ENCODE data around the gene PARP14.
"Not testable (repeated sequence)": the region's sequence is repeated elsewhere in the genome, so short reads cannot be mapped to it uniquely, and the experiment has no call there.

The PARP14 gene

DNA sequence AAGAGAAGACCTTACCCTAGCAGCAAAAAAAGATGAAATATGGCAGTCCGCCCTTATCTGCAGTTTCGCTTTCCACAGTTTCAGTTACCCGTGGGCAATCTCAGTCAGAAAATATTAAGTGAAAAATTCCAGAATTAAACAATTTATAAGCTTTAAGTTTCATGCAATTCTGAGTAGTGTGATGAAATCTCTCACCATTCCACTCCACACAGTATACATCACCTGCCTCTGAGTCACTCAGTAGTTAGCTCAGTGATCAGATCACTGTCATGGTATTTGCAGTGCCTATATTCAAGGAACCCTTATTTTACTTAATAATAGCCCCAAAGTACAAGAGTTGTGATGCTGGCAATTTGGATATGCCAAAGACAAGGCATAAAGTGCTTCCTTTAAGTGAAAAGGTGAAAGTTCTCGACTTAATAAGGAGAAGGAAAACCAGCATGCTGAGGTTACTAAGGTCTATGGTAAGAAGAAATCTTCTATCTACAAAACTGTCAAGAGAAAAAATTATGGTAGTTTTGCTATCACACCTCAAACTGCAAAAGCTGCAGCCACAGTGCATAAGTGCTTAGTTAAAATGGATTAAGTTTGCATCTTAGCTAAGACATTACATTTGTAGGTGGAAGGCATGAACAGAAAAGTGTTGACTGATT, 64.9 kb downstream of the PARP14 start:
- no peak overlapping the region for H2AFZ ChIP-seq (ENCODE audit: low read depth, low read length)
- H3K27me3 ChIP-seq (ENCODE audit: insufficient read depth, low read length), result no peaks in the 10 kb centered on the region
- no peak overlapping the region for H3K4me3 ChIP-seq (ENCODE audit: low read length)
- H3K4me1 ChIP-seq (ENCODE audit: insufficient read depth, low read length), result no peaks in the 10 kb centered on the region
- H3K36me3 ChIP-seq (ENCODE audit: insufficient read depth, low read length), result peaks cover 4% of the 10 kb centered on the region
- peaks cover 3% of the 10 kb centered on the region for H3K9me3 ChIP-seq (ENCODE audit: low read length)

DNA sequence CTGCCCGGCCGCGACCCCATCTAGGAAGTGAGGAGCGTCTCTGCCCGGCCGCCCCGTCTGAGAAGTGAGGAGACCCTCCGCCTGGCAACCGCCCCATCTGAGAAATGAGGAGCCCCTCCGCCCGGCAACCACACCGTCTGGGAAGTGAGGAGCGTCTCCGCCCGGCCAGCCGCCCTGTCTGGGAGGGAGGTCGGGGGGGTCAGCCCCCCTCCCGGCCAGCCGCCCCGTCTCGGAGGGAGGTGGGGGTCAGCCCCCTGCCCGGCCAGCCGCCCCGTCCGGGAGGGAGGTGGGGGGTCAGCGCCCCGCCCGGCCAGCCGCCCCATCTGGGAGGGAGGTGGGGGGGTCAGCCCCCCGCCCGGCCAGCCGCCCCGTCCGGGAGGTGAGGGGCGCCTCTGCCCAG, 66.7 kb downstream of the PARP14 start:
- not testable (repeated sequence) for H3K27me3 ChIP-seq (ENCODE audit: insufficient read depth, low read length); H3K36me3 ChIP-seq (ENCODE audit: insufficient read depth, low read length); H2AFZ ChIP-seq (ENCODE audit: low read depth, low read length); H3K4me1 ChIP-seq (ENCODE audit: insufficient read depth, low read length); H3K9me3 ChIP-seq (ENCODE audit: low read length); H3K4me3 ChIP-seq (ENCODE audit: low read length)

DNA sequence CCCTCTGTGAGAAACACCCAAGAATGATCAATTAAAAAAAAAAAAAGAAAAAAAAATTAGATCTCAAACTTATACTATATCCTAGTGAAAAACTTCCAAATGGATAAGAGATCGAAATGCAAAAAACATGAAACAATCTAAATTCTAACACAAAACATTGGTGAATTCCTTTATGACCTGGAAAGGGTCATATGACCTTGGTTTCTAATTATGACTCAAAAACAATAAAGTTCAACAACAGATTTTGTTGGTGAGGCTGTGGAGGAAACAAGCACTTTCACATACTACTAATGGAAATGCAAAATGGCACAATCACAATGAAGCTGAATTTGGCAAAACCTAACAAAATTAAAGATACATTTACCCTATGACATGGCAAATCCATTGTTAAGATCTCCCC, 67.7 kb downstream of the PARP14 start:
- no peaks in the 10 kb centered on the region for H3K27me3 ChIP-seq (ENCODE audit: insufficient read depth, low read length)
- H3K36me3 ChIP-seq (ENCODE audit: insufficient read depth, low read length), result peaks cover 10% of the 10 kb centered on the region
- H3K4me3 ChIP-seq (ENCODE audit: low read length), result no peak overlapping the region
- no peaks in the 10 kb centered on the region for H3K9me3 ChIP-seq (ENCODE audit: low read length)
- H3K4me1 ChIP-seq (ENCODE audit: insufficient read depth, low read length), result no peaks in the 10 kb centered on the region
- no peak overlapping the region for H2AFZ ChIP-seq (ENCODE audit: low read depth, low read length)

DNA sequence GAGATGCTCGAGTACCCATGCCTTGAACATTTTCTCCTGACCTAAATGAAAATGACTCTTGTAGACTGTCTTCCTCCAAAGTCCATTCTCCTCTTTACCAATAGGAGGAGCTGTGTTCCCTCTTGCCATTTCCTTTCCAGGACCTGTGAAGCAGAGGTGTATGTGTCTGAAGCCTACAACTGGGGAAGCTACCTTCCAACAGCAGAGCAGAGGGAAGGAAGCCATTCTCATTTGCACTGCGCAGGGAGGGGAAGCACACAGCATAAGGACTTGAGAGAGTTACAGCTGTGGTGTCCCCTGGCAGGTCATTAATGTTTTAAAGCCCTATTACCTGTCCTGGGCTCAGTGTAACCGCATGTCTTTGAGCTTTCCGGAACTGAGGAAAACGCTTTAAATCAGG, 74.3 kb downstream of the PARP14 start:
- no peak overlapping the region for H3K4me3 ChIP-seq (ENCODE audit: low read length)
- H3K36me3 ChIP-seq (ENCODE audit: insufficient read depth, low read length), result peaks cover 23% of the 10 kb centered on the region
- no peaks in the 10 kb centered on the region for H3K9me3 ChIP-seq (ENCODE audit: low read length)
- no peak overlapping the region for H2AFZ ChIP-seq (ENCODE audit: low read depth, low read length)
- H3K27me3 ChIP-seq (ENCODE audit: insufficient read depth, low read length), result no peaks in the 10 kb centered on the region
- no peaks in the 10 kb centered on the region for H3K4me1 ChIP-seq (ENCODE audit: insufficient read depth, low read length)

DNA sequence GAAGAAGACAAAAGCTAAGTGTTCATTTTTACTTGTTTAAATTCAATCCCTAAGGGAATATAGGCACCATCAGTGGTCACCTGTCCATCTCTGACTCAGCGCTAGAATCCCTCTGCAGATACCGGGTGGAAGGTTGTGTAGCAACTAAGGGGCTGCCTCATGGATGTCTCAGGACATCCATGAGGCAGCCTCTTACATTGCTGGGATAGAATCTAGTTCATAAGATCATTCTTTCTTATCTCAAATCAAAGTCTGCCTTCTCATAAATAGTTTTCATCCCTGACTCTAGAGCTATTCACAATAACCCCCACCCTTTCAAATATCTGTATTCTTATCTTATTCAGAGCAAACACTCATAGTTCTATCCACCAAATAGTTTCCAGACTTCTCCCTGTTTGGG, 74.9 kb downstream of the PARP14 start:
- no peak overlapping the region for H2AFZ ChIP-seq (ENCODE audit: low read depth, low read length)
- H3K4me3 ChIP-seq (ENCODE audit: low read length), result no peak overlapping the region
- no peaks in the 10 kb centered on the region for H3K27me3 ChIP-seq (ENCODE audit: insufficient read depth, low read length)
- H3K4me1 ChIP-seq (ENCODE audit: insufficient read depth, low read length), result no peaks in the 10 kb centered on the region
- H3K36me3 ChIP-seq (ENCODE audit: insufficient read depth, low read length), result peaks cover 23% of the 10 kb centered on the region
- no peaks in the 10 kb centered on the region for H3K9me3 ChIP-seq (ENCODE audit: low read length)

DNA sequence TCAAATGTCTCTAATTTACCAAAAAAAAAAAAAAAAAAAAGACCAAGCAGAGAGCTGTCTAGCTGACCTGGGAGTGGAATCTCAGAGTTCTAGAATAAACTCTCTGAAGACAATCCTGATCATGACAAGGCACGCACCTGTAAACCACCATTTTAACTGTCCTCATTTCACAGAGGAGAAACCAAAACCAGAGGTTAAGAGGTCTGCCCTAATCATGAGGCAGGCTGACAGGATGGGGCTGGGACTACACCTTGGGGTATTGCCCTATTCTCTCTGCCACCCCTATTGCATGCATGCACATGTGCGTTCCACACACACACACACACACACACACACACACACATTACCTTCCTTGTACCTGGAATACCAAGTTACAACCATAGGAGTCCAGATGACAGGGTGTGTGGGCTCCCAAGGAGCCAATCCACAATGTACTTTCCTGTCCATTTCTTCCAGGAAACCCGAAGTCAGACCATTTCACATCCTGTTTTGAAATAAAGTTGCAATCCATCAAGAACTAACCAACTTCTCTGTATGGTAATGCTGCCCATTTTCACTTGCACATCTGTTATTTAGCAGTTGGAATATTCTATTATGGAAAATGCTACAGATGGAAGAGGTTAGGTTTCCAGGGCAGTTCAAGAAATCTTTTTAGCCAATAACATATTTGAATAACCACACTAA, 78.4 kb downstream of the PARP14 start:
- Histone ChIP-seq H2AFZ (ENCODE audit: low read depth, low read length) (no peak overlapping the region), H3K27me3 (ENCODE audit: insufficient read depth, low read length) (no peaks in the 10 kb centered on the region), H3K36me3 (ENCODE audit: insufficient read depth, low read length) (peaks cover 11% of the 10 kb centered on the region), H3K4me3 (ENCODE audit: low read length) (no peak overlapping the region), H3K4me1 (ENCODE audit: insufficient read depth, low read length) (no peaks in the 10 kb centered on the region), H3K9me3 (ENCODE audit: low read length) (no peaks in the 10 kb centered on the region)

DNA sequence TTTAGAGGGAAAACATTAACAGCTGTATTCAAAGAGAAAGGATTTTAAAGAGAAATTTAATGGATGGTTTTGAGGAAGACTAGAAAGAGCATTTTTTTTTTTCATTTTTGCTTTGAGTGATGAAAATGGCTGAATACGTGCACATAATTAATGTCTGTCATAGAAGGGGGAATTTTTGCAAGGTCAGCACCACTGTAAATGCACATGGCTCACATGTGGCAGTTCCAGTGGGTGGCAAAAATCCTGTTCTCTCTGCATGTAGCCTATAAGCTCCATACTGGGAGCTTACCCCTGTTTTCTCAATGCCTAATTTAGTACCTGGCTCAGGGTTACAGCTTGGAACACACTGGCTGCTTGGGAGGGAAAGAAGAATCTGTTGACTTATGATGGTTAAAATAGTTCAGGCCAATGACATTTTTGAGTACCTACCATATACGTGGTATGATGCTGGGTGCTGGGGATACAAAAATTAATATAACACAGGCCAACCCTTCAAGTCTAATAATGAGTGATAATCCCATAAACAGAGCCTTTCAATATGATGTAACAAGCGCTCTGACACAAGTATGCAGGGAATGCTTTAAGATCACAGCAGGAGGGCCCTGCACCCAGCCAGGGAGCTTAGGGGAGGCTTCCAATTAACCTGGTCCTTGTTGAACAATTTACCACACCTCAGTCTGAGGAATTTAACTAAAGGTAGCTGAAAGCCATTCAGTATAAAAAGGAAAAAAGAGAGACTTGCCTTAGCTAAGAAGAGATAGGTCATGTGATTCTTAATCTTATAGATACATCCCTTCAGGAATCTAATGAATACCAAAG, 80.0 kb downstream of the PARP14 start:
- Histone ChIP-seq H3K4me1 (ENCODE audit: insufficient read depth, low read length) (no peaks in the 10 kb centered on the region), H3K36me3 (ENCODE audit: insufficient read depth, low read length) (no peaks in the 10 kb centered on the region), H2AFZ (ENCODE audit: low read depth, low read length) (no peak overlapping the region), H3K27me3 (ENCODE audit: insufficient read depth, low read length) (no peaks in the 10 kb centered on the region), H3K4me3 (ENCODE audit: low read length) (no peak overlapping the region), H3K9me3 (ENCODE audit: low read length) (no peaks in the 10 kb centered on the region)

DNA sequence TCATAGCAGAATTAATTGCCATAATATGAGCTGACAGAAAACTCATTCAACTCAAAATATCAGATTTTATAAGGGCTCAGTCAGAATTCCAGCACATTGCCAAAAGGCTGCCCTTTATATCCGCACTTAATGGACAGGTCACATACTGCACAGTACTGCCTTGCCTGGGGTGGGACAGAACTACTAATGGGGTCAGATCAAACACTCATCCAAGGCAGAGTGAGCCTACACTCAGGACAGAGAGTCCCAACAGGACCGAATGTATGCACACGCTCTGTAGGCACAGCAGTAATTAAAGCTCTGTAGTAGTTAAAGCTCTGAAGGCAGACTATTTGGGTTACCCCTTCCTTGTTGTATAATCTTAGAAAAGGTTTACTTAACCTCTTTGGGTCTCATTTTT, 85.8 kb downstream of the PARP14 start:
- H3K4me1 ChIP-seq (ENCODE audit: insufficient read depth, low read length), result no peaks in the 10 kb centered on the region
- H3K27me3 ChIP-seq (ENCODE audit: insufficient read depth, low read length), result no peaks in the 10 kb centered on the region
- no peak overlapping the region for H2AFZ ChIP-seq (ENCODE audit: low read depth, low read length)
- H3K9me3 ChIP-seq (ENCODE audit: low read length), result no peaks in the 10 kb centered on the region
- peaks cover 8% of the 10 kb centered on the region for H3K36me3 ChIP-seq (ENCODE audit: insufficient read depth, low read length)
- no peak overlapping the region for H3K4me3 ChIP-seq (ENCODE audit: low read length)

DNA sequence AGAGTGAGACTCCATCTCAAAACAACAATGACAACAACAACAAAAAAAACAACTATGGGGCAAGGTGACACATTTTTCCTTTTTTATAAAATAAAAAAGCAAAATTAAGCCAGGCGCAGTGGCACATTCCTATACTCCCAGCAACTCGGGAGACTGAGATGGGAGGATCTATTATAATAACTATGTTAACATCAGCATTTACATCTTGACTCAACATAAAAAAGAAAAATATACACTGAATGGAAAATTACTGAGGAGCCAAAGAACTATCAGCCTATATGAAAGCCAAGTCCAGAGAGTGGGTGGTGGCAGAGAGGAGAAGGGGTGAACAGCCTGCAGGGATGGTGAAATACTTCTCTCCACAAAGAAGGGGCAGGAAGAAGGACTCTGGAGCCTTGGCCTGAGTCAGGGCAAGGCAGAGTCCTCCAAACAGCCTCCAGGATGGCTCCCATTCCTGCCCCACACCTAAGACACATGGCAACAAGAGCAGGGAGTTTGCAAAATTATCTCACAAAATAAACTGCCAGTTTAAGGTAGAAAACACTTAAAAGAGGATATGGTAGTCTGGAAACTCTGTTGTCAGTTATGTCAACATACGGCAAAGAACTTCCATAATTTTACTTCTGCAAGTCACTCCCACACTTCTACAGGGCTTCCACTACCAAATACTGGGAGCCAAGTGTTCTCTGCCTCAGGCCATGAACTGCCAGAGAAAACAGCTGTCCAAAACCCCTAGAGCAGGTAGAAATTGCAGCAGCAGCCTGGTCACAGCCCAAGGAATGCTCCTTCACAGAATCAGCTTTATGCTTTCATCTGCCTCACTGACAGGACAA, 87.1 kb downstream of the PARP14 start:
- Histone ChIP-seq H3K4me3 (ENCODE audit: low read length) (no peak overlapping the region), H3K27me3 (ENCODE audit: insufficient read depth, low read length) (no peaks in the 10 kb centered on the region), H3K9me3 (ENCODE audit: low read length) (no peaks in the 10 kb centered on the region), H2AFZ (ENCODE audit: low read depth, low read length) (no peak overlapping the region), H3K4me1 (ENCODE audit: insufficient read depth, low read length) (no peaks in the 10 kb centered on the region), H3K36me3 (ENCODE audit: insufficient read depth, low read length) (peaks cover 8% of the 10 kb centered on the region)

DNA sequence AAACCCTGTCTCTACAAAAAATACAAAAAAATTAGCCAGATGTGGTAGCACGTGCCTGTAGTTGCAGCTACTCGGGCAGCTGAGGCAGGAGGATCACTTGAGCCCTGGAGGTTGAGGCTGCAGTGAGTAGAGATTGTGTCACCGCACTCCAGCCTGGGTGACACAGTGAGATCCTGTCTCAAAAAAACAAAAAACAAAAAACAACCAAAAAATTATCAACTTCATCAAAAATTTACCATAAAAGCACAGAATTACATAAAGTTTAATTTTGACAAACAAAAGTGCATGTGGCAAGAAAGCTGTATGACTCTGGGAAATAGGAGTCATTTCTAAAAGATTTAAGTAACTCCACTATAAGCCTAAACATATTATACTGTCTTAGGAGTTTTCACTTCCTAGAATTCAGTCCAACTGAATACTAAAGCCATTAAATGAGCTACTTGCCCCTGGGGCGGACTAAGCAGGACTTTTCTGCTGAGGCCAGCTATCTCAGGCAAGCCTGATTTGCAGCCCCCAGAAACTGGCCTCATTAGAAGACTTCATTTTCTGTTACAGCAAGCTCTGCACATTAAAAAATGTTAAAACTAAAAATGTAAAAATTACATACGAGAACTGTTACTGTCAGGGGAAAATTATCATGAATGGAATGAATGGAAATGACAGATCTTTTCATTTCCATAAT, 90.0 kb downstream of the PARP14 start:
- no peak overlapping the region for H3K4me3 ChIP-seq (ENCODE audit: low read length)
- no peaks in the 10 kb centered on the region for H3K9me3 ChIP-seq (ENCODE audit: low read length)
- H2AFZ ChIP-seq (ENCODE audit: low read depth, low read length), result no peak overlapping the region
- peaks cover 8% of the 10 kb centered on the region for H3K36me3 ChIP-seq (ENCODE audit: insufficient read depth, low read length)
- no peaks in the 10 kb centered on the region for H3K4me1 ChIP-seq (ENCODE audit: insufficient read depth, low read length)
- H3K27me3 ChIP-seq (ENCODE audit: insufficient read depth, low read length), result no peaks in the 10 kb centered on the region

DNA sequence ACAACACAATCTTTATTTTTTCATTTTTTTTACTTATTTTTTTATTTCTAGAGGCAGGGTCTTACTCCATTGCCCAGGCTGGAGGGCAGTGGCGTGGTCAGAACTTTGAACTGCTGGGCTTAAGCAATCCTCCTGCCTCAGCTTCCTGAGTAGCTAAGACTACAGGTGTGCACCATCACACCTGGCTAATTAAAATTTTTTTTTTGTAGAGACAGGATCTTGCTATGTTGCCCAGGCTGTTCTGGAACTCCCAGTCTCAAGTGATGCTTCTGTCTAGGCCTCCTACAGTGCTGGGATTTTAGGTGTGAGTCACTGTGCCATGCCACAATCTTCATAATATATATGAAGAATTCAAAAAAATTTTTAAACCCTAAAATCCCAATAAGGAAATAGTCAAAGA, 92.2 kb downstream of the PARP14 start:
- Histone ChIP-seq H2AFZ (ENCODE audit: low read depth, low read length) (no peak overlapping the region), H3K27me3 (ENCODE audit: insufficient read depth, low read length) (no peaks in the 10 kb centered on the region), H3K4me1 (ENCODE audit: insufficient read depth, low read length) (no peaks in the 10 kb centered on the region), H3K36me3 (ENCODE audit: insufficient read depth, low read length) (peaks cover 4% of the 10 kb centered on the region), H3K9me3 (ENCODE audit: low read length) (no peaks in the 10 kb centered on the region), H3K4me3 (ENCODE audit: low read length) (no peak overlapping the region)

DNA sequence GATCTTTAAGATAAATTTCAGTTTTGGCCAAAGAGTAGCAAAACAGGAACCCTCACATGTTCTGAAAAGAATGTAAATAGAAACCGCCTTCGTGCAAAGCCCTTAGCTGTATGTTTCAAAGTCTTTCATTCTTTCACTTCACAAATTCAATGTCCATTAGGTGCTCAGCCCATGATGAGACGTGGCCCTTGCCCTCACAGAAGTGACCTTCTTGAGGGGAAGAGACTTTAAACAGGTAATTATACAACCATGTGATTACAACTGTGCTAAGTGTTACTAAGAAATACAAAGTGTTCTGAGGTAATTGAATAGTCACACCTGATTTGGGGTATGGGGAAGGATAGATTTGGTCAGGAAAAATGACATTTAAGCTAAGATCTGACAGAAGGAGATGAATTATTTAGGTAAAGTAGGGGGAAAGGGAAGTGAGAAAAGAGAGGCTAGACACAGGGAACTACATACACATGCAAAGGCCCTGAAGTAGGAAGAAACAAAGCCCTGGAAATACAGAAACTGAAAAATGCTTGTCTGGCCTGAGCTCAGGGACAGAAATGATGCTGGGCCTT, 93.4 kb downstream of the PARP14 start:
- Histone ChIP-seq H3K36me3 (ENCODE audit: insufficient read depth, low read length) (no peaks in the 10 kb centered on the region), H2AFZ (ENCODE audit: low read depth, low read length) (no peak overlapping the region)

More for the DNA sequence above, 93.4 kb downstream of the PARP14 start:
- H3K27me3 ChIP-seq (ENCODE audit: insufficient read depth, low read length), result no peaks in the 10 kb centered on the region
- no peaks in the 10 kb centered on the region for H3K4me1 ChIP-seq (ENCODE audit: insufficient read depth, low read length)
- H3K9me3 ChIP-seq (ENCODE audit: low read length), result no peaks in the 10 kb centered on the region
- no peak overlapping the region for H3K4me3 ChIP-seq (ENCODE audit: low read length)

Data from neuron (in vitro differentiated cells).